GM19395 (cell line): ENCODE results near the gene CCDC7.

Source experiments
- ATAC-seq: cut with Tn5 transposase; IDR thresholded peaks from one replicate; pipeline ENCODE4 v1.9.1; 2021; ENCODE audit warnings: mild to moderate bottlenecking, moderate library complexity; ENCODE audit not compliant: unreplicated experiment

Gene CCDC7

DNA sequence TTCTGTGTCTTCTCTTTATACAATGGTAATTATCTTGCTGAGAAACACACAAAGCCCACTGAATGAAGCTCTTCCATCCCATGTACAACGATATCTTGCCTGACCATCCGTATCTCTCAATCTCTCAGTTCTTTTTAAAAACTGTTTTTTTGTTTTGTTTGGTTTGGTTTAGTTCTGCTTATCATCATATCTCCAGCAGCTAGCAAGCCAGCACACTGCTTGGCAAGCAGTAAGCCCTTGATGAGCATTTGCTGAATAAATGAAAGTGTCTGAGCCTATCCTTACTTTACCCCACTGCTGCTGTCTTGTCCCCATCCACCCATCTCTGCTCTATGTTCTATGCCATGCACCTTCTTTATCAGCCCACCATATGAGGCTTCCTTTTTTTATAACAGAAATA, 477.9 kb downstream of the CCDC7 start:
- no peak for ATAC-seq
